Activated gamma-delta T cell treated with anti-CD3 and anti-CD28 coated beads, Interleukin-2, amount 50 U/mL, for 16 hours (primary cell): ENCODE data around the gene KRTAP5-3.
"Not testable (repeated sequence)": the region's sequence is repeated elsewhere in the genome, so short reads cannot be mapped to it uniquely, and the experiment has no call there.

Experiments
- DNase-seq: peaks from one replicate; pipeline ENCODE4 v3.0.0-alpha.2; 2020; ENCODE audit warnings: low read depth

The KRTAP5-3 gene

GRCh38 chr11:1618231-1618630 is 10.0 kb upstream of the KRTAP5-3 start:
- no peak for DNase-seq

GRCh38 chr11:1607901-1608300 is 362 bp downstream of the KRTAP5-3 start:
- DNase-seq, result not testable (repeated sequence)

GRCh38 chr11:1607156-1607845 is 962 bp downstream of the KRTAP5-3 start:
- not testable (repeated sequence) for DNase-seq

DNA sequence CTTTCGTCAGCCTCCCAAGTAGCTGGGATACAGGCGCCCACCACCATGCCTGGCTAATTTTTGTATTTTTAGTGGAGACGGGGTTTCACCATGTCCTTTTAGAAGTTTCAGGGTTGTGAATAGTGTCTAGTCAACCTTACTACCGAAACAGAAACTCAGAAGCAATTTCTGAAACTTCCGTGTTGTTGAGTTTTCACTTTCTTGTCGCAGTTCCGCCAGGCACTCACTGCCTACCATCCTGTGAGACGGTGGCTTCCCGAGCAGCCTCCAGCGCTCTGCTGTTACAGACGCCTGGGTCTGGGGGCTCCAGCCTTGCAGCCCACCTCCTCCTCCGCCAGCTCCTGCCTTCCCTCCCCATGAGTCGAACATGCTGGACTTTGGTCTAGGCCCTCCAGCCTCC is 2.3 kb downstream of the KRTAP5-3 start:
- not testable (repeated sequence) for DNase-seq

GRCh38 chr11:1604711-1605110 is 3.6 kb downstream of the KRTAP5-3 start:
- DNase-seq, result no peak

DNA sequence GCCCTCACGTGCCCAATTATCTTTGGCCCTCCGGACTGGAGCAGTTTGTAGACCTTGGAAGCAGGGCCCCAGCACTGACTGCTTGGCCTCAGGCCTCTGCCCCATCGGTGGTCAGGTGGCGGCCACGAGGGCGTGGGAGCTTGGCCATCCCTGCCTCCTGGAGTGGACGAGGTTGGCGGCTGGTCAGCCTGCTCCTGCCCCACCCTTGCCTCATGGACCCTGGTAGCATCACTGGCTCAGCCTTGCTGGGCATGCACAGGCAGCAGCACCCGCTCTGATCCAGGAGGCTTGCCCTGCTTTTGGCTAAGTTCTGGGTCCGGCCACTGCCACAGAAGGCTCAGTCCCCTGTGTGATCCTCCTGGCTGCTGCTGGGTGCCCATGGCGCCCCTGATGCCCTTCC is 4.1 kb downstream of the KRTAP5-3 start:
- no peak for DNase-seq

GRCh38 chr11:1603629-1604028 is 4.6 kb downstream of the KRTAP5-3 start:
- no peak for DNase-seq

GRCh38 chr11:1601663-1602062 is 6.6 kb downstream of the KRTAP5-3 start:
- not testable (repeated sequence) for DNase-seq

- no peak for DNase-seq
Observed at GRCh38 chr11:1600626-1601025, 7.6 kb downstream of the KRTAP5-3 start.

GRCh38 chr11:1598816-1599215 is 9.4 kb downstream of the KRTAP5-3 start:
- no peak for DNase-seq

- not testable (repeated sequence) for DNase-seq
Observed at GRCh38 chr11:1598406-1598805, 9.9 kb downstream of the KRTAP5-3 start.

- no peak for DNase-seq
Observed at GRCh38 chr11:1597994-1598380, 10.3 kb downstream of the KRTAP5-3 start, which contains the start of gene KRTAP5-2. KRTAP5-2 (minus strand) TSS chr11:1598294; CDS start chr11:1598250, 44 bp downstream.

GRCh38 chr11:1597331-1597993 is 10.8 kb downstream of the KRTAP5-3 start:
- DNase-seq, result no peak

DNA sequence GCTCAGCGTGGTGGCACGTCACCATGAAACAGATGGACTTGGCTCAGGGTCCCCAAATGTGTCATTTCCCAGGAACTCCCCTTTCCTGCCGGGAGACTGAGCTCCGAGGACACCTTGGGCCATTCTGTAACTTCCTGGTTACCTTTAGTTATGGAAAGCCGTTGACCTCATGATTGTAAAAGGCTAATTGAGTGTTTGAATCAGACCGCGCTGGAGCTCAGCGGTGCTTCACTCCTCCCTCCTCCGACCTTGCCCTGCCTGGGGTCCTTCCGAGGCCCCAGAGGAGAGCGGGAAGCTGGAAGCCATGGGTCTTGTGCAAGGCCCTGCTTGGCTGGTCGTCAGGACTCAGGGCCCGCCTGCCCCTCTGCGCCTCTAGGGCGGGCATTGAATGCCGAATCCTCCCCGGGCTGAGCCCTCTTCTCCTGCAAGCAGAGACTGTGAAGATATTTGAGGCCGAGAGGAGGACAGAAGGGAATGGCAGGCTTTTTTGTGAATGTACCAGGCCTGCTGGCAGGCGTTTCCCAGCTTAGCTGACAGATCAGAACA is 11.6 kb downstream of the KRTAP5-3 start:
- DNase-seq, result not testable (repeated sequence)

DNA sequence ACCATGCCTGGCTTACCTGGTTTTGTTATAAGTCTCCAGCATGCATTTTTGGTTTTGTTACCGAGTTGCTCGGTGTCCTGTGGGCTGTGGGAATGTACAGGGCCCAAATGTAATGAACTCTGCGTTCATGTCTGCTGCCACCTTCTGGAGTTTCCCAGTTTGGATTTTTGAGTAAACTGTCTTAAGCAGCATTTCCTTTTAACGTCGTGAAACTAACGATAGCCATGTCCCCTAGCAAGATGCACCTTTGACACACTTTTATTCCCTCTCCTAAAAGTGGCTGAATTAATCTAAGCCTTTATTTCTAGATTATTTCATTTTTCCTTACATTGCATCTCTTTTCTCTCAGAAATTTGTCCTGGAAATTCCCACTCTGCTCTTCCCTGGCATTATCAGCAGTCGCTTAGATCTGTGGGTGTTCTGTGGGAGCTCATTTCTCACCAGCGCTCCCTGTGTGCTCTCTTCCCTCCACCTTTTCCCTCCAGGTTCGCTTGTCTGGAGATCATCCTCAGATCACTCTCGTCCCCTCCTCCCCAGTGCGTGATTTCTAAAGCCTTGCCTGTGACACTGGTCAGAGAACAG is 12.2 kb downstream of the KRTAP5-3 start:
- DNase-seq, result not testable (repeated sequence)

DNA sequence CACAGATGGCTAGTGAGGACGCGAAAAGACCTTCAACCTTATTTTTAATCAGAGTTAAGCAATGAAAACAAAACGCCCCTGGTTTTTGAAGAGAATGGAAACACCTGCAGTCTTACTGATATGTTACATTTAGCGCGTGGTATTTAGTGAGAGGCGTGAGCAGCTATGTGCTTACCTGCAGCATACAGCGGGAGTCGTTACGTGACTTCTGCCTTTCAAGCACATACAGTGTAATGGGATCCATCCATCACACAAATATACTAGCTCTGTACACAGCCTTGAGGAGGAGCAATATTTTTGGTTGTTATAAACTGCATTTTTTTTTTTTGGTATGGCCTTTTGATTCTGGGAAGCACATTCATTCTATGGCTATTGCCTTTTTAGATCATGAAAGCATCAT is 15.6 kb downstream of the KRTAP5-3 start:
- no peak for DNase-seq

- no peak for DNase-seq
Observed at GRCh38 chr11:1589996-1590395, 18.3 kb downstream of the KRTAP5-3 start.

GRCh38 chr11:1589191-1589963 is 18.9 kb downstream of the KRTAP5-3 start:
- DNase-seq, result not testable (repeated sequence)

DNA sequence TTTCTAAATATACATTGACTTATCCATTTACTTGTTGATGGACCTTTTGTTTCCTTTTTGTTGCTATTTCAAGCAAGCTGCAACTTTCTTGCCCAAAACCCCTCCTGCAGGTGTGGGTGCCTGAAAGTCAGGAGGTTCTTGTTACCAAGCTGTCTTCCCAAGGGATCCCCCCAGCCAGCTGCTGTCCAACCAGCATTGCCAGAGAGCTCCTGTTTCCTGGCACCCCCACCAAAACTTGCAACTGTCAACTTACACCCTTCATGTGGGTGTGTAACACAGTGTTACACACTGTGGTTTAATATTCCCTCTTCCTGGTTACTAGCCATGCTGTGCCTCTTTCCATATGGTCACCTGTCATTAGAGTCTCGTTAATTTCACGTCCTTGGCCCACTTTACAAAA is 21.6 kb downstream of the KRTAP5-3 start:
- DNase-seq, result no peak

- not testable (repeated sequence) for DNase-seq
Observed at GRCh38 chr11:1584661-1585370, 23.4 kb downstream of the KRTAP5-3 start, which contains the start of gene KRTAP5-1. KRTAP5-1 (minus strand) TSS chr11:1585283; CDS start chr11:1585249, 34 bp downstream.

DNA sequence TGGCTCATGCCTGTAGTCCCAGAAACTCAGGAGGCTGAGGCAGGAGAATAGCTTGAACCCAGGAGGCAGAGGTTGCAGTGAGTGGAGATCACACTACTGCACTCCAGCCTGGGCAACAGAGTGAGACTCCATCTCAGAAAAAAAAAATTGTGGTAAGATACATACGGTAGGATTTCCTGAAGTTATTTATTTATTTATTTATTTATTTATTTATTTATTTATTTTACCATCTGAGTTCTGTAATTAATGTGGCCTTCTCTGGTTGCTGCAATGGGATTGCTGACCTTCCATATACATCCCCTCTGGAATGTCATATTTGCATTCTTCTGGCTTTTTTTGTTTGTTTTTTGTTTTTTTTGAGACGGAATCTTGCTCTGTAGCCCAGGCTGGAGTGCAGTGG is 25.4 kb downstream of the KRTAP5-3 start:
- DNase-seq, result not testable (repeated sequence)
